Astrocyte (in vitro differentiated cells and primary cell): ENCODE data around the gene PRKCH. TPM values are rescaled to one million over a fixed set of nuclear protein-coding genes. Genes with fewer than 3 reads are reported as not detected.

Experiments
- DNase-seq: peaks from one replicate; pipeline ENCODE4 v3.0.0-alpha.2; 2010; ENCODE audit warnings: low read depth
- FAIRE-seq: peaks from 2 replicates; lab custom pipeline; 2011; peaks lifted over from hg19 to GRCh38; lab: Jason Lieb, UNC
- H2AFZ ChIP-seq: 2 replicates; pipeline ENCODE4 v1.6.0; 2012; ENCODE audit warnings: low read depth, low read length, inconsistent platforms
- H3K27ac ChIP-seq: 2 replicates; pipeline ENCODE4 v1.5.1; 2011; ENCODE audit warnings: low read depth, low read length, inconsistent platforms
- H3K27me3 ChIP-seq: 2 replicates; pipeline ENCODE4 v1.6.0; 2011; ENCODE audit warnings: low read length, inconsistent platforms; ENCODE audit not compliant: insufficient read depth
- H3K36me3 ChIP-seq: 2 replicates; pipeline ENCODE4 v1.5.1; 2011; ENCODE audit warnings: low read length, inconsistent platforms; ENCODE audit not compliant: insufficient read depth
- H3K4me1 ChIP-seq: 2 replicates; pipeline ENCODE4 v1.5.1; 2011; ENCODE audit warnings: low read length, inconsistent platforms; ENCODE audit not compliant: insufficient read depth
- H3K4me2 ChIP-seq: 2 replicates; pipeline ENCODE4 v1.6.0; 2012; ENCODE audit warnings: low read length, inconsistent platforms
- H3K4me3 ChIP-seq: 2 replicates; pipeline ENCODE4 v1.5.1; 2011; ENCODE audit warnings: low read depth, mild to moderate bottlenecking, low read length, inconsistent platforms; ENCODE audit not compliant: insufficient read depth
- H3K79me2 ChIP-seq: 2 replicates; pipeline ENCODE4 v1.6.0; 2012; ENCODE audit warnings: mild to moderate bottlenecking, low read length, inconsistent platforms; ENCODE audit not compliant: insufficient read depth
- H3K9ac ChIP-seq: 2 replicates; pipeline ENCODE4 v1.6.0; 2012; ENCODE audit warnings: mild to moderate bottlenecking, low read length, inconsistent platforms
- H3K9me3 ChIP-seq: 2 replicates; pipeline ENCODE4 v1.5.1; 2012; ENCODE audit warnings: low read depth, mild to moderate bottlenecking, low read length, inconsistent platforms; ENCODE audit not compliant: insufficient read depth
- H4K20me1 ChIP-seq: 2 replicates; pipeline ENCODE4 v1.6.0; 2012; ENCODE audit warnings: low read length, inconsistent platforms; ENCODE audit not compliant: insufficient read depth
- H3K27ac Mint-ChIP-seq: one replicate; pipeline ENCODE4 v1.8.0; 2021; ENCODE audit warnings: mild to moderate bottlenecking, mixed read lengths; ENCODE audit not compliant: unreplicated experiment
- H3K27me3 Mint-ChIP-seq: one replicate; pipeline ENCODE4 v1.8.0; 2021; ENCODE audit warnings: low read depth, mixed read lengths; ENCODE audit not compliant: unreplicated experiment
- H3K36me3 Mint-ChIP-seq: one replicate; pipeline ENCODE4 v1.8.0; 2021; ENCODE audit warnings: low read depth, mixed read lengths; ENCODE audit not compliant: unreplicated experiment
- H3K4me1 Mint-ChIP-seq: one replicate; pipeline ENCODE4 v1.8.0; 2021; ENCODE audit warnings: low read depth, mixed read lengths; ENCODE audit not compliant: unreplicated experiment
- H3K4me3 Mint-ChIP-seq: one replicate; pipeline ENCODE4 v1.8.0; 2021; ENCODE audit warnings: mild to moderate bottlenecking, moderate library complexity, mixed read lengths; ENCODE audit not compliant: unreplicated experiment
- H3K9me3 Mint-ChIP-seq: one replicate; pipeline ENCODE4 v1.8.0; 2021; ENCODE audit warnings: mild to moderate bottlenecking, mixed read lengths; ENCODE audit not compliant: unreplicated experiment
- EZH2 ChIP-seq: IDR thresholded peaks from 2 replicates; pipeline ENCODE4 v1.6.1; 2012; ENCODE audit warnings: mild to moderate bottlenecking, low read length, inconsistent platforms; ENCODE audit not compliant: insufficient read depth
- total RNA-seq: library from RNA; stranded (reverse); gene quantifications from 2 replicates; pipeline ENCODE4 v1.2.1, GENCODE V29; 2021
- TF ChIP-seq, protein P1 (sequence below): IDR thresholded peaks from 2 replicates; pipeline ENCODE4 v1.5.1; 2011; ENCODE audit warnings: low read depth, mild to moderate bottlenecking, inconsistent platforms, low read length, moderate library complexity; ENCODE audit not compliant: insufficient read depth

PRKCH gene
- total RNA-seq, 1 donor from 2014 or later = 6.0 TPM

- Histone ChIP-seq H3K4me2 (no peak overlapping the region), H3K36me3 (no peaks in the 10 kb centered on the region), H4K20me1 (no peaks in the 10 kb centered on the region), H3K9ac (no peak overlapping the region), H3K27ac (no peak overlapping the region), H3K4me3 (no peak overlapping the region), H3K79me2 (no peaks in the 10 kb centered on the region), H3K9me3 (no peaks in the 10 kb centered on the region), H2AFZ (no peak overlapping the region), H3K27me3 (no peaks in the 10 kb centered on the region), H3K4me1 (no peaks in the 10 kb centered on the region)
- Mint-ChIP-seq H3K27me3 (no peaks in the 10 kb centered on the region), H3K4me3 (no peak overlapping the region), H3K4me1 (peaks cover 10% of the 10 kb centered on the region), H3K36me3 (no peaks in the 10 kb centered on the region), H3K27ac (no peak overlapping the region), H3K9me3 (peaks cover 1% of the 10 kb centered on the region)
- DNase-seq (no peak), FAIRE-seq (no peak)
- TF ChIP-seq, protein P1, sequence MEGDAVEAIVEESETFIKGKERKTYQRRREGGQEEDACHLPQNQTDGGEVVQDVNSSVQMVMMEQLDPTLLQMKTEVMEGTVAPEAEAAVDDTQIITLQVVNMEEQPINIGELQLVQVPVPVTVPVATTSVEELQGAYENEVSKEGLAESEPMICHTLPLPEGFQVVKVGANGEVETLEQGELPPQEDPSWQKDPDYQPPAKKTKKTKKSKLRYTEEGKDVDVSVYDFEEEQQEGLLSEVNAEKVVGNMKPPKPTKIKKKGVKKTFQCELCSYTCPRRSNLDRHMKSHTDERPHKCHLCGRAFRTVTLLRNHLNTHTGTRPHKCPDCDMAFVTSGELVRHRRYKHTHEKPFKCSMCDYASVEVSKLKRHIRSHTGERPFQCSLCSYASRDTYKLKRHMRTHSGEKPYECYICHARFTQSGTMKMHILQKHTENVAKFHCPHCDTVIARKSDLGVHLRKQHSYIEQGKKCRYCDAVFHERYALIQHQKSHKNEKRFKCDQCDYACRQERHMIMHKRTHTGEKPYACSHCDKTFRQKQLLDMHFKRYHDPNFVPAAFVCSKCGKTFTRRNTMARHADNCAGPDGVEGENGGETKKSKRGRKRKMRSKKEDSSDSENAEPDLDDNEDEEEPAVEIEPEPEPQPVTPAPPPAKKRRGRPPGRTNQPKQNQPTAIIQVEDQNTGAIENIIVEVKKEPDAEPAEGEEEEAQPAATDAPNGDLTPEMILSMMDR = no peak
- TF ChIP-seq EZH2 = no peak
These were observed 14.4 kb downstream of the PRKCH start for GRCh38 chr14:61335671-61336275.

DNA sequence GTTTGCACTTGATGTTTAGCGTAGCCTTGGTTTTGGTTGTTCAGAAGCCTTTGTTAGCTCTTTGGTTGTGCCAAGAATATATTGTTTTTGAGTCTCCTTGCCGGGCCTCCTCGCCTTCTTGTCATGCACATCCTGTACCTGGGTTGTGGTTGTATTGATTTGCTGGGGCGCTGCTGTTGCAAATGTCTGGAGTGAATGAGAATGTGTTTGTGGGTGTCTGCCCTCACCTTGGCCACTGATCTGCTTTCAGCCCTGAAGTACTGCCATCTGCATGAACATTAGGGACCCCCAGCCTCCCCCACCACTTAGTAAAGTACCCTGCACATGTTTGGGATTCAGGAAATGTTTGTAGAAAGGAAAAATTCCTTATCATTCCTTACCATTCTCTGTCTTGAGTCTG lies 16.5 kb downstream of the PRKCH start:
- no peak for FAIRE-seq
- no peaks in the 10 kb centered on the region for H3K27me3 Mint-ChIP-seq

DNA sequence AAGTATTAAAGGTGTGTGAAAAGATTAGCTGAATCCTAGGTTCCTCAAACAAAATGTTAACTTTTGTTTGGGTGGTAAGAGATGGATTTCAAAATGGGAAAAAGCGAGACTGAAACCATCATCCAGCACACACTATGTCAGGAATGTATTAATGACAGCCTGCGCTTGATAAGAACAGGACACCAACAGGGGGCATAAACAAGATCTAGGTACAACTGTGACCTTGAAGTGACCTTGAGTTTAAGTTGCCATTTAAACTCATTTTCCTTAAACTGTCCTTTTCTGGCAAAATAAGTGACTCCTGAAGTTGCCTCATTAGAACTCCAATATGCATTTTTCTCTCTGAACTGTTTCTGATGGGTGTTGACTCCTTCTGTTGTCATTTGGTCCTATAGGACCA lies 17.1 kb downstream of the PRKCH start:
- Histone ChIP-seq H3K27me3 (no peaks in the 10 kb centered on the region), H3K4me3 (no peak overlapping the region), H3K4me2 (no peak overlapping the region), H3K9me3 (no peaks in the 10 kb centered on the region), H3K4me1 (no peaks in the 10 kb centered on the region), H3K79me2 (no peaks in the 10 kb centered on the region), H4K20me1 (no peaks in the 10 kb centered on the region), H3K36me3 (no peaks in the 10 kb centered on the region), H3K9ac (no peak overlapping the region), H2AFZ (no peak overlapping the region), H3K27ac (no peak overlapping the region)
- Mint-ChIP-seq H3K27ac (no peak overlapping the region), H3K4me3 (no peak overlapping the region), H3K4me1 (peaks cover 10% of the 10 kb centered on the region), H3K36me3 (no peaks in the 10 kb centered on the region), H3K27me3 (no peaks in the 10 kb centered on the region), H3K9me3 (peaks cover 2% of the 10 kb centered on the region)
- no peak for FAIRE-seq
- TF ChIP-seq, protein P1 = no peak
- no peak for TF ChIP-seq EZH2
- no peak for DNase-seq

More for the DNA sequence above, 16.5 kb downstream of the PRKCH start:
- peaks cover 10% of the 10 kb centered on the region for H3K4me1 Mint-ChIP-seq
- no peaks in the 10 kb centered on the region for H4K20me1 ChIP-seq
- H3K9me3 Mint-ChIP-seq = peaks cover 2% of the 10 kb centered on the region
- H3K36me3 ChIP-seq = no peaks in the 10 kb centered on the region
- H3K4me1 ChIP-seq = no peaks in the 10 kb centered on the region
- no peak overlapping the region for H3K4me2 ChIP-seq
- no peaks in the 10 kb centered on the region for H3K36me3 Mint-ChIP-seq
- no peak overlapping the region for H3K27ac ChIP-seq
- H2AFZ ChIP-seq = no peak overlapping the region
- H3K27ac Mint-ChIP-seq = peak overlapping the region; percentile 82
- DNase-seq = no peak
- H3K79me2 ChIP-seq = no peaks in the 10 kb centered on the region
- no peaks in the 10 kb centered on the region for H3K9me3 ChIP-seq
- H3K4me3 ChIP-seq = no peak overlapping the region
- no peak overlapping the region for H3K9ac ChIP-seq
- H3K4me3 Mint-ChIP-seq = no peak overlapping the region
- TF ChIP-seq EZH2 = no peak
- TF ChIP-seq, protein P1 = no peak
- no peaks in the 10 kb centered on the region for H3K27me3 ChIP-seq
